HG03469 (cell line): ENCODE data around the gene PKM.

Experiments used
- ATAC-seq: cut with Tn5 transposase; IDR thresholded peaks from one replicate; pipeline ENCODE4 v1.9.1; 2021; ENCODE audit warnings: mild to moderate bottlenecking, moderate library complexity, moderate number of reproducible peaks; ENCODE audit not compliant: unreplicated experiment

Gene PKM

DNA sequence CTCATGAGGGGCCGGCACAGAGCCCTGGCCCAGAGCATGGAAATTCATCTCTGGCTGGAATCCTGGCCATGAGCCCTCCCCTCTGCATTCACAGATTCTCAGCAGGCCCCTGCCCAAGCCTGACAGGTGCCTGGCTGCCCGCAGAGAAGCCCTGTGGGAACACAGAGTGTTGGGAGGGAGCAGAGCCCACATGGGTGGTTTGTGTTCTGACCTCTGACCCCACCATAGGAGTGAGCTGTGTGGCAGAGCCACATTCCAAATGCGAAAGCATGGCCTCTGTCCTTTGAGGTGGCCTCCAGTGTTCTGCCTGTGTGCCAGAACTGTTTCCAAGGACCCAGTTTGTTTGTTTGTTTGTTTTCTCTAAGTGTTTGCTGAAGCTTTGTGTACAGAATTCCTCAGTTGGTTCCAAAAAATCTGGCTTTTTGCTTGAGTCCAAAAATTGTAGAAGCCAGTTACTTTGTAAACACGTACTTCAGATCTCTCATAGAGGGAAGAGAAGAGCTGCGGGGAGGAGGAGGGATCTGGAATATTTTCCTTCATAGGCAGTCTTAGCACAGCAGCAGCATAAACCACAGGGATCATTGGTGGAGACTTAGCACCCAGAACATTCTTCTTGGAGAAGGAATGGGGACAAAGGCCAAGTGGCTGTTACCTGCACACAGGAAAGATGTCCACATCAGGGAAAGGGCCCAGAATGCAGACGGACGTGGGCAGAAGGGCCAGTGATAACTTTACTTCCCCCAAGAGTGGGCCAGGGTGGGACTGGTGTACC is 69.4 kb downstream of the PKM start:
- no peak for ATAC-seq

- no peak for ATAC-seq
These were observed 70.2 kb downstream of the PKM start for GRCh38 chr15:72160696-72161245.

DNA sequence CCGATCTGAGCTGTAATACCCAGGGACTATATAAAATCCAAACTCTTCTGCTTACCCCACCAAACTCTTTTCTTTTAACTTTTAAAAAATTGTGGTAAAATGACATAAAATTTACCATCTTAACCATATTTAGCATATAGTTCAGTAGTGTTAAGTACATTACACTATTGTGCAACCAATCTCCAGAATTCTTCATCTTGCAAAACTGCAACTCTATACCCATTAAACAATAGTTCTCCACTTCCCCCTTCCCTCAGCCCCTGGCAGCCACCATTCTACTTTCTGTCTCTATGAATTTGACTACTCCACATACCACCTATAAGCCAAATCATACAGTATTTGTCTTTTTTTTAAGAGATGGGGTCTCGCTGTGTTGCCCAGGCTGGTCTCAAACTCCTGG is 74.1 kb downstream of the PKM start:
- no peak for ATAC-seq

- ATAC-seq: no peak
These were observed 75.1 kb downstream of the PKM start for GRCh38 chr15:72155635-72156616.

GRCh38 chr15:72155003-72155621 is 75.9 kb downstream of the PKM start:
- ATAC-seq: no peak

DNA sequence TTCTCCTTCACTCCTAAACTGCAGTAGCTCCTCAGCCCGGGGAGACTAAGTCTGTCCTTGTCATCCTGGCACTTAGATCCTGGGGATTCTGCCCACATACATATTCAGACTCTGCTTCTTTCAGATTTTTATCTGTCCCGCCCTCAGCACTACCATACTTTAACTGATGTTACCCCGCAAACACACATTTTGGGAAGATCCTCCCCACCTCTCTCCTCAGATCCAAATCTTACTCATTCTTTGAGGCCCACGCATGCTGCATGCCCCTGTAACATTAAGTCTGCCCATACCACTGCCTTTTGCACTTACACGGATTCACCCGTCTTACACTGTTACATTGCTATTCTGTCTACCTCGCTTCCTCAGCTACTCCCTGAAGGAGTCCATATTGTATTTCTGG is 76.7 kb downstream of the PKM start:
- ATAC-seq: no peak

DNA sequence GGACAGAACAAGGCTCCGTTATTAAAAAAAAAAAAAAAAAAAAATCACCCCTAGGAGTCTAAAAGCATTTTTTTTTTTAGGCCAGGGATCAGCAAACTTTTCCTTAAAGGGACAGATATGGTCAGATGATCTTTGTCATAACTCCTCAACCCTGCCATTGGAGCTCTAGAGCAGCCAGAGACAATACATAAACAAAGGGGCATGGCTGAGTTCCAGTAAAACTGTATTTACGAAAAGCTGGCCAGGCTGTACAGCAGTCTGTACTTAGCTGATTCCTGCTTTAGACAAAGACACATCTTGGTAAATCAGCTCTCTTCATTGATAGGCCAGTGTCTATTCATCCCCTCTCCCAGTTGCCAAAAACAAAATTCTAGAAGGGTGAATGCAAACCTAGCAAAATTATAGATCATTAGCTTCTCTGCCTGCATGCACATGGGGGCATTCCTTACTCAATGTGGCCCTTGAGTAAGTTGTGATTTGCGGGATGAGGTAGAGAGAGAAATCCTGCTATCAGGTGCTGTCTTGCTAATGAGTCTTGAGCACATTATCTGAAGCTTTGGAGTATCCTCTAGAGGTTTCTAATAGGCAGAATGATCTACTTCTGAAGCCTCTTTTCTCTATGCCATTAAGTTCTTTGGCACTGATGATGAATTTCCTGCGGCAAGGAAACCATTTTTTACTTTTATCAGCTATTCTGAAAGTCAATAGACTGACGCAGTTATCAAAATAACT is 77.6 kb downstream of the PKM start:
- no peak for ATAC-seq
